NCI-H2171 treated with DMSO at 0.1 percent for 48 hours (cell line): ENCODE data around the gene ZNF280C.

Experiments used
- DNase-seq: peaks from one replicate; lab custom pipeline; 2025; lab: John Stamatoyannopoulos, UW

Gene ZNF280C

DNA sequence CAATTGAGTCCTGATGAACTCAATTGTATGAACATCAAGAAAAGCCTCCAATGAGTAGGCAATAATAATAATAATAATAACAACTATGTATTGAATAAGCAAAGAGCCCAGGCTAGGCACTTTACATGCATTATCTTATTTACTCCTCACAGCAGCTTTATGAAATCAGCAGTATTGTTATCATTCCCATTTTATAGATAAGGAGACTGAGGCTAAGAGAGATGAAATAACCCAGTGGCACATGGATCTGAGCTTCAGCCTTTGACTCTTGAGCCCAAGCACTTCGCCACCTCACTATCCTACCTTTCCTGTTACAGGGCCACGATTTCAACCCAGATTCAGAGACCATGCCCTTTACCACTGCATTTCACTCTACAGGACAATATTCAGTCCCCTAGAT lies 93.8 kb downstream of the ZNF280C start:
- no peak for DNase-seq

DNA sequence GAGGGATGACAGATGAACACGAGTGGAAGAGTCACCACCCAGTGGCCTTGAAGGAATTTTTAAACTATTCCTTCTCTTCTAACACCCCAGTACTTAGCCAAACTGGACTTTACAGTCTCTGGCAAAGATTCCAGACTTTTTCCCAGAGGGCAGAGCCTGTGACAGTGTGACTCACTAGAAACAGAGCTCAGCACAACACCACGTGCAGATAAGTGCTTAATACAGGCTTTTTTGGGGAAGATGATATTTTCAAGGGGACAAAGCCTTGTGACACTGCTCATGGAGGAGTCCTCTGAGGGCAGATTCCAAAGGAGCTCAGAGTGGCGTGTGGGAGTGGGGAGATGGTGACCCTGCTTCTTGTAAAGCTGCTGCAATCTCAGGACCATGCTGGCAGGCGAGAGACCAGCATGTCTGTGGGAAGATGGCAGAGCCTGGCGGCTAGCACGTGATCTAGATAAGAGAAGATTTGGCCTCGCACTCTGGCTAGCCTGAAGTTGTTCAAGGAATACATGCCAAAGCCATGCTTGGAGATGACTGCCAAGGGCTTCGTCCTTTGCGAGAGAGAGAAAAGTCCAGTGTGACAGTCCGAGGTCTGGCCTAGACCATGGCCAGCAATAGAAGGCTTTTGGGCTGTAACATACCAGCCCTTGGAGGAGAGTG lies 94.5 kb downstream of the ZNF280C start:
- no peak for DNase-seq

DNA sequence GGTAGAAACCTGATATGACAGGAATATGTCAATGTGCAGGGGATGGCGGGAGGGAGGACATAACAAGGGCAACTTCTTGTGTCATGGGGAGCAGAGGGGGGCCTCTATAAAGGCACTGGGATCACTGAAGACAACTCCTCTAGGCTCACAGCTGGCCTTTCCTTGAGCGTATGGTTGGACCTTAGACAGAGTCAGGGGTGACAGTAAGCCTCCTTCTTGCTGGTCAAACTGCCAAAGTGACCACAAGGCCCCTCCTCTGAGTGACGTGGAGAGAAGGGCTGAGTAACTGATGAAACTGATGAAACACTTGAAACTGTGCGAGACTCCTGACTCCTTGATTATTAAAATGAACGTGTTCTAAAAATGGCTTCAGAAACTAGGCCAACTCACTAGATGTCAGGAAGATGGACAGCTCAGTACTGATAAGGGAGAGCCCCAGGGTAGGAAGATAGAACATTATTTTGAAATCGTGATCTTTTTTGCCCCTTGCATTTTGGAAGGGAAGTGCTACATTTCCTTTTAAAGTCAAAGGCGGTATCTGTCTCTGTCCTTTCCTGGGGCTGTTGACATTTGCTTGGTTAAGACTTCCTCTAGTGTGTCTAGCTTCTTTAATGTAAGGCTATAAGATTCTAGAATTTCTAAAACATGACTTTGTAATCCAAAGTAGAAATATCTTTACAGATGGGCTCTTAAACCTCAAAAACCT lies 95.4 kb downstream of the ZNF280C start:
- DNase-seq = no peak

DNA sequence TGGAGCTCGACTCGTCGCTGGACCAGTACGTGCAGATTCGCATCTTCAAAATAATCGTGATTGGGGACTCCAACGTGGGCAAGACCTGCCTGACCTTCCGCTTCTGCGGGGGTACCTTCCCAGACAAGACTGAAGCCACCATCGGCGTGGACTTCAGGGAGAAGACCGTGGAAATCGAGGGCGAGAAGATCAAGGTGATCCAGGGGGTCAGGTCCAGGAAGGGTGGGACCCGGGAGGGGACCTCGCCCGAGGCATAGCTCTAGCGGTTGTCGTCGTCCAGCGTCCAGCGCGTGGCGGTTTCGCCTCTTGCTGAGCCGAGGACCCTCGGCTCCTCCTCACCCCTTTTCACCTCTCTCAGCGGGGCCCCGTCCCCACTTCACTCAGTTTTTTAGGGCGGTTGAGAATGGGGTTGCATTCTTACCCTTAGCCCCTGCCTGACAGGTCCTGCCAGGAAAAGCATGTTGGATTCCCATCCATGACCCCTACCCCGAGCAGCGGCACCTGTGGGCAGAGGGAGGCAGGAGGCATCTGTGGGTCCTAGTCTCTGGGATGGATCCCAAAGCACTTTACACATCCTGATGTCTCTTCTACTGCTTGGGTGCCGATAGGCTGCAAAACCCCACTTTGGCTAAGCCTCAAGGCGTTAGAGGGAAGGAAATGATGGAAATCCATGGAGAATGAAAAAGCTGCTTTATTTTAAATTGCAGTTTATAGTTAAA lies 96.4 kb downstream of the ZNF280C start:
- no peak for DNase-seq

DNA sequence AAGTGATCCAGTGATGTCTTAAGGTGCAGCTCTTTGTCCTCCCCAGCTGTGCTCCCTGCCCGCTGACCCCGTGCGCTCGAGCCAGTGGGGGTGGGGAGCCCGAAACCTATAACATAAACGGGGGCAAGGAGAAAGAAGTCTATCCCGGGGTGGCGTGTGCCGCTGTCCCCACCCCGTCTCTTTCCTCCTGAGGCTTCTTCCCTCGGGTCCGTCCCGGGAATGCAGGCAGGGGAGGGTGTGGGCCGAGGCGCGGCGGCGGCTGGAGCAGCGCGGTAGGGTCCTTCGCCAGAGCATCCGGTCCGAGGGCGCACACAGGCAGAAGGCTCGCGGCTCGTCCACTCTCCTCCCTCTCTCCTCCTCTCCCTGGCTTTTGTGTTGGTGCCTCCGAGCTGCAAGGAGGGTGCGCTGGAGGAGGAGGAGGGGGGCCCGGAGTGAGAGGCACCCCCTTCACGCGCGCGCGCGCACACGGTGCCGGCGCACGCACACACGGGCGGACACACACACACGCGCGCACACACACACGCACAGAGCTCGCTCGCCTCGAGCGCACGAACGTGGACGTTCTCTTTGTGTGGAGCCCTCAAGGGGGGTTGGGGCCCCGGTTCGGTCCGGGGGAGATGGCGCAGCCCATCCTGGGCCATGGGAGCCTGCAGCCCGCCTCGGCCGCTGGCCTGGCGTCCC lies 97.1 kb downstream of the ZNF280C start, which contains the start of gene RAB33A:
TSS of gene RAB33A (plus strand) at position 517 of the 681 bp plus-strand sequence. CDS start at position 618, 101 bp downstream.
- peak; percentile 37 for DNase-seq

DNA sequence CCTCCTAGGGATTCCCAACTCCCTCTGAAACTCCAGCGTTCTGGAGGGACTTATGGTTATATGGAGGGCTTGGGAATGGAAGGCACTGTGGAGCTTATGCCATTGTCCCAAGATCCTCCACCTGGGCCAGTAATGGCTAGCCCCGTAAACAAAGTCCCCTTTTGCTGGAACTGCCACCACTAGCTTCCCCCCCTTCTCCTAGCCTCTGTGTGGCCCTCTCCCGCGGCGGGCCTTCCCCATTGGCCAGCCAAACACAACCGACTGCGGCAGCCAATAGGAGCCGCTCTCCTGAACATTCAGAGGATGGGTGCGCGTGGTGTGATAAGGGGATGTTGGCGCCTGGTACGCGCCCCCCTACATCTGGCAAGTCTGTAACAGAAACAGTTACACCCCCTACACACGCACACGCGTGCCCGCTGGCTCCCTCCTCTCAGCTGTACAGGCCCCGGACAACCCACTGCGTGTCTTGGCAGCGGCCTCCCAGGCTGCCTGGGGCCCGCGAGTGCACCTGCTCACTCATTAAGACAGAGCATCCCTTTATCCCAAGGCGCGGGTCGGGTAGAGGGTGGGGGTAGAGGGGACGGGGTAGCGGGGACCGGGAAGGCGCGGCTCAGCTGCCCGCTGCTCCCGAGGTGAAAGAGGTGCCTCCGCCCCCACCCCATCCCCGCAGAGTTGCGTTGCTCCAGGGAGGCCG lies 97.8 kb downstream of the ZNF280C start:
- DNase-seq = peak; percentile 84

DNA sequence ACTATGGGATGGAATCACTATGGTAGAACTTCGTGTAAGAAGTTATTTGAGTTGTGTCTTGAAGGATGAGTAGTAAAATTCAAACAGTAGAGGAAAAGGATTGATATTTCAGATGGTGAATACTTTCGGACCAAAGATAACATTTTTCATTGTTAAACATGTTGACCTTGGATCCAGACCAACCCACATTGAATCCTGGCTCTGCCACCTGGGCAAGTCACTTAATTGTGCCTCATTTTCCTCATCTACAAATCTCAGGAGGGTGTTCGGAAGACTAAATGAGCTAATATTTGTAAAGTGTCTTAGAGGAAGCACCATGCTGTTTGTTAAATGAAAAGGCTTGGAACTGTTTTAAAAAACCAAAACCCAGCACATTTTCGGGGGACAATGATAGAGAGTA lies 101.7 kb downstream of the ZNF280C start:
- DNase-seq = no peak

DNA sequence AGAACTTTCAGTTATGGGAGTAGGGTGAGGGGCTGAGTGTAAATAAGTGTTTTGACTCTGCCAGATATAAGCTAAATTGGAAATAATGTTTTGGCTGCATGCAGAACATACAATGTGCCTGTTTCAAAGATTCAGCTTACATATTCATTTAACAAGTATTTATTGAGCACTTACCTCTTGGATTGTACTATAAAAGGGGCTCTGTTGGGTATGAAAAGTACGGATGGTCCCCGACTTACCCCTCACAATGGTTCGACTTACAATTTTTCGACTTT lies 102.3 kb downstream of the ZNF280C start:
- no peak for DNase-seq

DNA sequence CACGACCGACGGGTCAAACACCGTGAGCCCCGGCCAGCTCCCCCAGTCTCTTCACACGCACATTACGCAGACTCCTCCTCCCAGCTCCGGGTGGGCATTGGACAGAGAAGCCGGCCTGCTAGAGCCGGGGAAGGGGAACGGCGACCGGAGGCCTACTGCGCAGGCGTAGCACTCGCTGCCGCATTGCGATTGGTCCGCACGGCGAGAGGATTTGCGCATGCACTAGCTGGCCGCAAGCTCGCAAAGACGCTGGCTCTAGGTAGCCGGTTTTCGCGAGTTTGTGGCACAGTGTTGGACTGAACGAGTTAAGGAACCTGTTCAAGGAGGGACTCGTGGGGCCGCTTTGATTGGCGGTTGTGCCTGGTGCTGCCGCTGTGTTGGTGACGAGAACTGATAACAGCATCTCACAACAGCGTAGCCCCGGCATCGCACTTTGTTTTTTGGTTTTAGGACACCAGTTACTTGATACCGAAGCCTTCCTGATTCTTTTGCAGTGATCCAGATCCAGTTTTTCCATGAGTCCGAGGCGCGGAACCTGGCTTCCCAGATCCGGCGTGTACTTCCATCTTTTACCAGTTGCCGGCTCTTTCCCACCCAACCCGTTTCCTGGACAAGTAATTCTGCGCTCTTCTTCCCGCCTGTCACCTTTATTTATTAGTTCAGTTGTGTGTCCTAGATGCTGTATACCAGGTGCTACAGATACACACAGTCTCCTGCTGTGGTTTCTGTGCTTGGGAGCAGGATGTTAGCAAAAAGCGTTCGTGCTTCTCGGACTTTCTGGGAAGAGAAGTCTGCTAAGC lies 102.8 kb downstream of the ZNF280C start, which contains the start of gene AIFM1:
TSS of gene AIFM1 (minus strand) at position 139 of the 800 bp plus-strand sequence. CDS start 185 bp downstream, outside the sequence.
- DNase-seq = peak; percentile 92

DNA sequence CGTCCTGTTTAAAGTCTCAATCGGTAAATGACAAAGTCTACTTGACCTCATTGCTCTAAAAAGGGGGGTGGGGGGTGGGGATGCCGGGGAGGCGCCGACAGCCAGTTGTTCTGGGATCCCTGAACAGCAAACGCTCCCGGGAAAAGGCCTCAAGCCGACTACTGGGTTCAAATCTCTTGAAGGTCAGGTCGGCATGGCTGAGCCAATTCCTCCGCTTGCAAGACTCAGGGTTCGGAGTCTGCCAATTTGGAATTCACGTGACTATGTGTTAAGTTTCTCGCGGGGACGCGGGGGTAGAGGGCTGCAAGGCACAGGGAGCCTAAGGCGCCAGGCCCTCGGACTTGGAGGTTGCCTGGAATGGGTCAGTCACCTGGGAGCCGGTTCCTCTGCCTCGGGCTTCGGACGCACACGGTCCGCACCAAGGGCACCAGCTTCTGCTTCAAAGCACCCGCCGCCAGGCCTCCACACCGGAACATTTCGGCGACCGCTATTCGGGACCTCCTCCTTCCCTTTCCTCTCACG lies 103.5 kb downstream of the ZNF280C start:
- DNase-seq = peak; percentile 39

DNA sequence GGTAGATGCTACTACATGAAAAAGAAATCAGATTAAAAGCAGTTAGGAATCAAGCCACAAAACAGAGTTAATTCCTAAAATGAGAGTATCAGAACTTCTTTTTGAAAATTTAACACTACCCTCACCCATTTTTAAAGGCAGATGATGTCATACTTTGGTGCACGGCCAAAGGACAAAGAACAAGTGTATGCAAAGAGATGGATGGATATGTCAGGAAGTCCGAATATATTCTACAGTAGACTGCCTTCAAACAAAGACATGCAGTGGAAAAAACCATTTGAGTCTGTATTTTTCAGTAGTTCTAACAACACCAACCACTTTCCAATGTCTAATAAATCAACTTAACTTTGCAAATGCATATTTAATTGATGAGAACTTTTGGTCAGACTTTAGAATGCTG lies 105.3 kb downstream of the ZNF280C start:
- DNase-seq = no peak

DNA sequence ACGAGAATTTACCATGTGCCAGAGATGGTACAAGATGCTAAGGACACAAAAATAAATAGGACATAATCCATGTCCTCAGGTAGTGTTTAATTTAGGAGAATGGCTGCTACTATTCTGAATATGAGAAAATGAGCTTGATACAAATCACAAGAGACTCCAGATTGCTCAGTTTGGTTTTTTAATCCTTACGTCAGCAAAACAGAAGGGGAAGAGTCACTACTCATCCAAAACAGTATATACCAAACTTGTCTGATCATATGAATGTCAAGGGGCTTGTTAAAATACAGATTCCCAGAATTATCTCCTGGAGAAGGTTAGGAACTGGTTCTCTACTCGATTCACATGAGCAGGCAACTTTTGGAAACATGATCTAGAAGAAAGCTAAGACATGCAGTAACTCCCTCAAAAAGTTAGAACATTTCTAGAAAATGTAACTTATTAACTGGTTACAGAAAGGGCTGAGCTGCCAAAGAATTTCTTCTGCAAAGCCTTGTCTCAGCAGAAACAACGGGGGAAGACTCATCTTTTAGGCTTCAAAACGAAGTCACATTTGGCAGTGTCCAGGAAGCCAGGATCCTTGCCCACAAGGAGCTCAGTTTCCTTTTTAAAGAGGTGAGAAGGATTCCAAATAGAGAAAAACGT lies 106.5 kb downstream of the ZNF280C start:
- no peak for DNase-seq

DNA sequence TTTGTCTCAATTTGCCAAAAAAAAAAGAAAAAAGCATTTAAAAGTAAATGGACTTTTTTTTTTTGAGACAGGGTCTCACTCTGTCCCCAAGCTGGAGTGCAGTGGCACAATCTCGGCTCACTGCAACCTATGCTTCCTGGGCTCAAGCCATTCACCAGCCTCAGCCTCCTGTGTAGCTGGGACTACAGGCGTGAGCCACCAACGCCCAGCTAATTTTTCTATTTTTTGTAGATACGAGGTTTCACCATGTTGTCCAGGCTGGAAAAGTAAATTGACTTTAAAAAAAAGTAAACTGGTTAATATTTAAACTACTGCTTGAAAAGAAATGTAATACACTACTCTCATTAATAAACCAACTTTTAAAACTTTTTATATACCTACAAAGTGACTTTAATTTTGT lies 108.9 kb downstream of the ZNF280C start:
- no peak for DNase-seq

DNA sequence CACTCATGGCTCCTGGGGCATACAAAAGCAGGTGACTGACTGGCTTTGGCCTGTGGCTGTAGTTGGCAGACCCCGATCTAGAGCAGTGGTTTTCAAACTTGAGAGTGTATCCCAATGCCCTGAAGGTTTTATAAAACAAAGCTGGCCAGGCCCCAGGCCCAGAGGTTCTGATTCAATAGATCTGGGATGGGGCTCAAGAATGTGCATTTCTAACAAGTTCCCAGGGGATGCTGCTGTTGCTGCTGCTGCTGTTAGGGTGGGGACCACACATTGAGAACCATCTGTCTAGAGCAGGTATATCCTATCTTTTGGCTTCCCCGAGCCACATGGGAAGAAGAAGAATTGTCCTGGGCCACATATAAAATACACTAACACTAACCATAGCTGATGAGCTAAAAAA lies 110.4 kb downstream of the ZNF280C start:
- DNase-seq = peak; percentile 65

DNA sequence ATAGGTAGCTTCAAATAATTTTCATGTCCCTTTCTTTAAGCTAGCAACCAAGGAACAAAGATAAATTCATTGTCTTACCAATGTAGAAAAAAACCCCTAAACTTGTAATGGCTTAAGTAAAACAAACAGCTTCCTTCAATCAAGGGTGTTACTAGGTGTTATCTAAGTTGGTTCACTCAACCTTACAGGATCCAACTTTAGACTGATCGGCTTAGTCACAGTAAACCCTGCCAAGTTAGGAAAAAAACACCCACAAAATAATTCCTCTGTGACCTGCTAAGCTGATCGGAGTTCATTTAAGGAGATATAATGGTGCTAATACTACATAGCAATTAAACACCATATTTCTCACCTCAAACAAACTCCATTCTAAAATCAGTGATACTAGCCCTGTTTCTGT lies 113.1 kb downstream of the ZNF280C start:
- no peak for DNase-seq
